Trophoblast cell (in vitro differentiated cells and primary cell): ENCODE results near the gene YTHDF1.

Experiments used
- DNase-seq, 2 donors: peaks; one replicate each; pipeline ENCODE4 v3.0.0-alpha.2; 2016
- H2AFZ ChIP-seq: 2 replicates; pipeline ENCODE4 v1.6.1; 2013; ENCODE audit warnings: low read length, moderate library complexity, mild to moderate bottlenecking; ENCODE audit not compliant: insufficient read depth, poor library complexity
- H2AK5ac ChIP-seq: 2 replicates; pipeline ENCODE4 v1.6.1; 2013; ENCODE audit warnings: mild to moderate bottlenecking, low read length
- H2BK120ac ChIP-seq: 2 replicates; pipeline ENCODE4 v1.6.1; 2013; ENCODE audit warnings: low read length, mild to moderate bottlenecking, moderate library complexity; ENCODE audit not compliant: insufficient read depth, poor library complexity
- H2BK12ac ChIP-seq: 2 replicates; pipeline ENCODE4 v1.6.1; 2013; ENCODE audit warnings: mild to moderate bottlenecking, low read length, moderate library complexity
- H2BK5ac ChIP-seq: 2 replicates; pipeline ENCODE4 v1.6.1; 2013; ENCODE audit warnings: low read length, low read depth, moderate library complexity, mild to moderate bottlenecking; ENCODE audit not compliant: poor library complexity
- H3K14ac ChIP-seq: 2 replicates; pipeline ENCODE4 v1.6.1; 2013; ENCODE audit warnings: mild to moderate bottlenecking, low read length
- H3K18ac ChIP-seq: 2 replicates; pipeline ENCODE4 v1.6.1; 2013; ENCODE audit warnings: mild to moderate bottlenecking, low read length
- H3K23ac ChIP-seq: 2 replicates; pipeline ENCODE4 v1.6.1; 2013; ENCODE audit warnings: low read length
- H3K27ac ChIP-seq: 2 replicates; pipeline ENCODE4 v1.5.1; 2013; ENCODE audit warnings: low read depth, mild to moderate bottlenecking, inconsistent platforms, low read length, moderate library complexity
- H3K27me3 ChIP-seq: 2 replicates; pipeline ENCODE4 v1.6.1; 2013; ENCODE audit warnings: inconsistent platforms, mild to moderate bottlenecking, low read length, moderate library complexity; ENCODE audit not compliant: insufficient read depth
- H3K36me3 ChIP-seq, 2 experiments: 1 replicate in 1 of 2; 2 replicates in 1 of 2; pipeline ENCODE4 v1.6.1; 2013; ENCODE audit warnings: low read length in 2 of 2, mild to moderate bottlenecking in 2 of 2, moderate library complexity in 1 of 2; ENCODE audit not compliant: insufficient read depth in 2 of 2, control insufficient read depth in 1 of 2
- H3K4ac ChIP-seq: 2 replicates; pipeline ENCODE4 v1.6.1; 2013; ENCODE audit warnings: low read depth, mild to moderate bottlenecking, low read length, moderate library complexity
- H3K4me1 ChIP-seq, 2 experiments: 1 replicate in 1 of 2; 2 replicates in 1 of 2; pipeline ENCODE4 v1.6.1; 2013; ENCODE audit warnings: low read length in 2 of 2, mild to moderate bottlenecking in 2 of 2, moderate library complexity in 1 of 2; ENCODE audit not compliant: insufficient read depth in 2 of 2, control insufficient read depth in 1 of 2
- H3K4me2 ChIP-seq: 2 replicates; pipeline ENCODE4 v1.6.1; 2013; ENCODE audit warnings: inconsistent platforms, mild to moderate bottlenecking, low read length, moderate library complexity
- H3K4me3 ChIP-seq: 2 replicates; pipeline ENCODE4 v1.5.1; 2013; ENCODE audit warnings: mild to moderate bottlenecking, low read depth, low read length, inconsistent platforms
- H3K79me1 ChIP-seq: one replicate; pipeline ENCODE4 v1.6.1; 2013; ENCODE audit warnings: low read length
- H3K79me2 ChIP-seq: 2 replicates; pipeline ENCODE4 v1.6.1; 2013; ENCODE audit warnings: low read length, mild to moderate bottlenecking; ENCODE audit not compliant: control insufficient read depth, insufficient read depth, poor library complexity
- H3K9ac ChIP-seq: 2 replicates; pipeline ENCODE4 v1.6.1; 2013; ENCODE audit warnings: mild to moderate bottlenecking, low read length
- H3K9me3 ChIP-seq: 2 replicates; pipeline ENCODE4 v1.6.1; 2013; ENCODE audit warnings: low read depth, mild to moderate bottlenecking, control low read depth, inconsistent platforms, low read length; ENCODE audit not compliant: insufficient read depth
- H4K12ac ChIP-seq: 2 replicates; pipeline ENCODE4 v1.6.1; 2013; ENCODE audit warnings: low read depth, mild to moderate bottlenecking, low read length, moderate library complexity
- H4K8ac ChIP-seq: 2 replicates; pipeline ENCODE4 v1.6.1; 2013; ENCODE audit warnings: low read depth, mild to moderate bottlenecking, low read length, moderate library complexity
- H4K91ac ChIP-seq: one replicate; pipeline ENCODE4 v1.6.1; 2013; ENCODE audit warnings: low read depth, mild to moderate bottlenecking, low read length, moderate library complexity
- WGBS: extraction: QIAGEN DNeasy Blood & Tissue Kit; methylation state at CpG from one replicate; pipeline ENCODE4 v1.1.7; 2013; ENCODE audit warnings: missing lambda C conversion rate; ENCODE audit not compliant: insufficient read length, insufficient coverage; ENCODE audit errors: extremely low coverage; 5-methylcytosine and 5-hydroxymethylcytosine counted together

Gene YTHDF1

GRCh38 chr20:63225082-63225454, 9.1 kb upstream of the YTHDF1 start:
- peak overlapping the region; percentile 65 for H3K27ac ChIP-seq
- WGBS = no CpG with 5 or more reads among the region's 7 CpGs
- H3K79me2 ChIP-seq = peaks cover 8% of the 10 kb centered on the region
- H3K4me2 ChIP-seq = no peak overlapping the region
- peak overlapping the region; percentile 91 for H4K91ac ChIP-seq
- no peaks in the 10 kb centered on the region for H3K9me3 ChIP-seq
- DNase-seq = no peak
- peaks cover 42 to 43% of the 10 kb centered on the region in 2 experiments for H3K4me1 ChIP-seq
- H3K27me3 ChIP-seq = no peaks in the 10 kb centered on the region
- no peak overlapping the region for H2AFZ ChIP-seq
- H3K79me1 ChIP-seq = peaks cover 36% of the 10 kb centered on the region
- H4K12ac ChIP-seq = no peak overlapping the region
- H3K23ac ChIP-seq = no peak overlapping the region
- no peak overlapping the region for H3K4me3 ChIP-seq
- peak overlapping the region; percentile 31 for H3K14ac ChIP-seq
- H2BK5ac ChIP-seq = peak overlapping the region; percentile 47
- H3K18ac ChIP-seq = peak overlapping the region; percentile 18
- peak overlapping the region; percentile 44 for H4K8ac ChIP-seq
- peak overlapping the region; percentile 8 for H3K4ac ChIP-seq
- no peak overlapping the region for H3K9ac ChIP-seq
- H2BK12ac ChIP-seq = peak overlapping the region; percentile 34
- peak overlapping the region; percentile 54 for H2BK120ac ChIP-seq
- H3K36me3 ChIP-seq = no peaks in the 10 kb centered on the region
- H2AK5ac ChIP-seq = peak overlapping the region; percentile 78

DNA sequence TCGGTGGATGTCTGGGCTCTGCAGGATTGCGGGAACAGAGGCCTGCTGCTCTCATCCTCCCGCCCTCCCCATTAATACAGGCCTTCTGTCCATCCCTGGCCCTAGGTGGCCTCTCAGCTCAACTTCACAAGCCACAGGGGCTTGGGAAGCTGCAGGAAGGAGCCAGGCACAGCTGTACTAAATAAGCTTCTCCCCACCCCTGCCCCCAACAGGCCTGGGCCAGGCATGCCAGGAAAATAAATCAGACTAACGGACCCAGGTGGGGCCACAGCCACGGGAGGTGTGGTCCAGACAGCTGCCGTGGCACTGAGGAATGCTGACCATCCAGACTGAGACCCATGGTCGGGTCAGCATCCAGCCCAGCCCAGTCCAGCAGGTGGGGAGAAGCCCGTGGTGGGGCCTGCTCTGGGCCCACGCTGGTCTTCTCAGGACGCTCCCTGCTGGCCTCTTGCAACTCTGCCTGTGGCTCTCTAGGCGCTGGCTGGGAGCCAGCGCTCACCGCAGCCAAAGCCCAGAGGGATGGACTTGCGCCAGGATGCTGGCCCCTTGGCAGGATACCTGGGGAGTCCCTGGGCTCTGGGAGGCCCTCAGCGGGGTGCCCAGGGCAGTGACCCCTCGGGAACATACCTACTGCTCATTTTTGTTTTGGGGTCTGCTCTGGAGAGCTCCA, 8.6 kb upstream of the YTHDF1 start:
- H2BK12ac ChIP-seq = peak overlapping the region; percentile 34
- peak overlapping the region; percentile 79 for H3K27ac ChIP-seq
- H4K8ac ChIP-seq = peak overlapping the region; percentile 44
- H3K14ac ChIP-seq = peak overlapping the region; percentile 31
- H3K4me1 ChIP-seq = peaks cover 39 to 41% of the 10 kb centered on the region in 2 experiments
- H4K91ac ChIP-seq = peak overlapping the region; percentile 91
- H3K18ac ChIP-seq = peak overlapping the region; percentile 18
- H3K4me2 ChIP-seq = no peak overlapping the region
- peaks cover 33% of the 10 kb centered on the region for H3K79me1 ChIP-seq
- peak overlapping the region; percentile 78 for H2AK5ac ChIP-seq
- no peak overlapping the region for H4K12ac ChIP-seq
- H2BK5ac ChIP-seq = peak overlapping the region; percentile 47
- H3K4ac ChIP-seq = peak overlapping the region; percentile 8
- H2BK120ac ChIP-seq = peak overlapping the region; percentile 65
- no peaks in the 10 kb centered on the region for H3K27me3 ChIP-seq
- H3K79me2 ChIP-seq = peaks cover 8% of the 10 kb centered on the region
- no peak overlapping the region for H3K4me3 ChIP-seq
- no peak overlapping the region for H3K23ac ChIP-seq
- DNase-seq = peak; percentile 81 to 86
- H3K36me3 ChIP-seq = no peaks in the 10 kb centered on the region
- H3K9ac ChIP-seq = no peak overlapping the region
- H2AFZ ChIP-seq = no peak overlapping the region
- no CpG with 5 or more reads among the region's 16 CpGs for WGBS
- no peaks in the 10 kb centered on the region for H3K9me3 ChIP-seq

DNA sequence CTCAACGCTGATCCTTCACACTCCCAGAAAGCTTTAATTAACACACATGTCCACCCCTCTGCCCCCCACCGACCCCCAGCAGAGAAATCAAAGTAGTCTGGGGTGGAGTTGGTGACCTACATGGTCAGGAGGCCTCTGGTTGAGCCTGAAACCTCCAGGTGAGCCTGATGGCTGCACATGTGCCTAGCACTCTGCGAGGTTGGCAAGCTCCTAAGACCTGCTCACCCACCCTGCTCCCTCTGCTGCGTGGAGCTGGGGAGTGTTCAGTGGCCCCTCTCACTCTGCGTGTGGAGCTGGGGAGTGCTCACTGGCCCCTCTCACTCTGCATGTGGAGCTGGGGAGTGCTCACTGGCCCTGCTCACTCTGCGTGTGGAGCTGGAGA, 7.9 kb upstream of the YTHDF1 start:
- Histone ChIP-seq H3K4me2 (no peak overlapping the region), H4K8ac (peak overlapping the region; percentile 32), H3K4me1 (peaks cover 31 to 34% of the 10 kb centered on the region in 2 experiments), H3K79me2 (peaks cover 3% of the 10 kb centered on the region), H3K18ac (peak overlapping the region; percentile 66), H3K27ac (peak overlapping the region; percentile 79), H3K36me3 (no peaks in the 10 kb centered on the region), H2BK120ac (peak overlapping the region; percentile 65), H2BK5ac (peak overlapping the region; percentile 23), H3K4me3 (no peak overlapping the region), H3K79me1 (peaks cover 26% of the 10 kb centered on the region), H4K12ac (no peak overlapping the region), H3K9me3 (no peaks in the 10 kb centered on the region), H3K23ac (no peak overlapping the region), H2AK5ac (peak overlapping the region; percentile 49), H3K4ac (peak overlapping the region; percentile 21), H2AFZ (no peak overlapping the region), H3K14ac (peak overlapping the region; percentile 82), H3K9ac (no peak overlapping the region), H3K27me3 (no peaks in the 10 kb centered on the region), H2BK12ac (peak overlapping the region; percentile 16), H4K91ac (peak overlapping the region; percentile 68)
- DNase-seq = no peak
- WGBS = no CpG with 5 or more reads among the region's 6 CpGs

- no peak overlapping the region for H4K12ac ChIP-seq
- no peak overlapping the region for H4K8ac ChIP-seq
- H4K91ac ChIP-seq = peak overlapping the region; percentile 68
- peak overlapping the region; percentile 16 for H2BK12ac ChIP-seq
- H3K4me3 ChIP-seq = no peak overlapping the region
- H3K79me2 ChIP-seq = peaks cover 3% of the 10 kb centered on the region
- H3K27me3 ChIP-seq = no peaks in the 10 kb centered on the region
- no peak overlapping the region for H3K9ac ChIP-seq
- H3K36me3 ChIP-seq = no peaks in the 10 kb centered on the region
- no peak overlapping the region for H2BK5ac ChIP-seq
- no peaks in the 10 kb centered on the region for H3K9me3 ChIP-seq
- H3K18ac ChIP-seq = peak overlapping the region; percentile 66
- peak overlapping the region; percentile 79 for H3K27ac ChIP-seq
- H2AK5ac ChIP-seq = no peak overlapping the region
- no peak overlapping the region for H3K14ac ChIP-seq
- no peak overlapping the region for H3K4ac ChIP-seq
- WGBS = no CpG with 5 or more reads among the region's 12 CpGs
- no peak overlapping the region for H3K23ac ChIP-seq
- no peak overlapping the region for H2AFZ ChIP-seq
- H3K4me1 ChIP-seq = peaks cover 27 to 29% of the 10 kb centered on the region in 2 experiments
- peak overlapping the region; percentile 65 for H2BK120ac ChIP-seq
- DNase-seq = peak; percentile 20 to 81
- H3K79me1 ChIP-seq = peaks cover 21% of the 10 kb centered on the region
- H3K4me2 ChIP-seq = no peak overlapping the region
Measured at GRCh38 chr20:63223121-63223825, 7.3 kb upstream of the YTHDF1 start.
